ENCODE results near the gene FEZF1. TPM values are rescaled to one million over a fixed set of nuclear protein-coding genes. Genes with fewer than 3 reads are reported as not detected.

FEZF1 gene
- total and polyA plus RNA-seq, 10 of the 15 experiments (the other 5 are each of a cell fraction or from before 2014, with no cell fraction given) = not detected

DNA sequence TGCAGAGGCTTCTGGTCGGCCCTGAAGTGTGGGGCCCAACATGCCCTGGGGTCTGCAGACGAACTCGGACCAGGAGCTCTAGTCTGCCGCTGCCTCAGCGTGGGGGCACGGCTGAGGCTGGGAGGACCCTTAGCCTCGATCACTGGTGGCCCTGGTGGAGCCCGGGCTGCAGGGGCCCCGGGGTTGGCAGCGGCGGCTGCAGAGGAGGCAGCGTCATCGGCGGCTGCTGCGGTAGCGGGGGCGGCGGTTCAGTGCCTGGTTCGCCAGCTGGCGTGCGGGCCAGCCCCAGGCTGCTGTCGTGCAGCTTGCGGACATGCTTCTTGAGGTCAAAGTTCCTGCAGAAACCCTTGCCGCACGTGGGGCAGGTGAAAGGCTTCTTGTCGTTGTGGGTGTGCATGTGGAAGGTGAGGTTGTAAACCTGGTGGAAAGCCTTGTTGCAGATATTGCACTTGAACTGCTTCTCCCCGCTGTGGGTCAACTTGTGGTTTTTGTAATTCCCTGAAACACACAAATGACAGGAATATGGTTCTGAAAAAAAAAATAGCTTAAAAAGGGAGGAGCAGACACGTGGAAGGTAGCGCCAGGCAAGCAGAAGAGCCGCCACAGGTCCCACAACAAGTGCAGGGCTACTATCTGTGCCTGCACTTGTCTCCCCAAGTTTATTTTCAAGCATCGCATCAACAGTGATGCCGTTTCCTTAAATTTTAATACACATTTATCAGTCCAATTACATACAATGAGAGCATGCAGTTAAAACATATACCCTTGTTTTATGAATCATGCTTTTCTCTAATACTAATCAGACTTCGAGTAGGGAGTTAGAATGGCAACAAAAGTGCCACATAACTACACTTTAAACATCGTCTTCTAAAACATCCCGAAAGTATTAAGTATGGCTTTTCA is 2.4 kb downstream of the FEZF1 start (continued):
- TF ChIP-seq IKZF1 (conservative IDR thresholded peaks at IDR 0.05) = 0 out of 2 replicates have a peak, but pooled peaks have one; percentile 14

DNA sequence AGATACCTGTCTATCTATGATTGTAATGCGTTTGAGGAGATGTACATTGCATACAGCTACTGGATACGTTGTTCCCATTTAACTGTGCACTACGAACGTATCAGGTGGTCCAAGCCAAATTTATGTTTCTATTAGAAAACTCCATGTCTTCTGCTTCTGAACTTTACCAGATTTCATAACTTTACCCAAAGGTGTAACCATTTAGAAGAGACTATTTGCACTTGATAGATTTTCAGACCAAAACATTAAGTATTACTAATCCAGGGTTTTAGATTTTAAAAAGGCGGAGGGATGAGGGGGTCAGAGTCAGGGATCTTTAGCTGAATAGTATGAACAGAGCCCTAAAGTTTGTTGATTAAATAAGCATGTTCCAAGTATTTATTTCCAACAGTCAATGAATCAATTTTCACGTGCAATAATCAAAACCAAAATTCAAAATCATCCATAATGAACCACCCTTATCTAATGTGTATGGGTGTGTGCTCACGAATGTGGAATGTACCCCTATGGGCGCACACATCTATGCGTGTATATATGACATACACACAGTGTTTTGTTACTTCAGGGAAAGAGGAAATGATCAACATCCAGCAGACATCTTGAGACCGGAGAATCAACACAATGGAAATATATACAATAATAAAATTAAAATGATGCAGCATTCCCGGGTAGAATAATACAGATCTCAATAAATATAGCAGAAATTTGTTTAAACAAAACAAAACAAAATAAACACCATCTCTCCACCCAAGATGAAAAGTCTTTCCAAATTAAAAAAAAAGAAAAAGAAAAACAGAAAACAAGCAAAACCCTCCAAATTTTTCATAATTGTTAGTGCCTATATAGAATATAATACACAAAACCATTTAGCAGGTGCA is 3.4 kb downstream of the FEZF1 start:
- SMC1A ChIA-PET (ENCODE audit: uncharacterized antibody, unreplicated experiment) = interaction anchor here (0.7 to 1.3 kb wide), 2 partner anchors 11 to 225 kb away, joined by 3 read pairs; no protein-coding TSS in a partner anchor
- no peak overlapping the region for H3K4me3 ChIP-seq
- no peak overlapping the region for H2AFZ ChIP-seq (ENCODE audit: control insufficient read depth, low read depth, low read length)
- DNase-seq (ENCODE audit: low read depth, low spot score) (no peak), ATAC-seq (no peak), FAIRE-seq (no peak)
- in situ Hi-C loops (cut with MboI) = no loop called here
- no peak overlapping the region for H3K4me2 ChIP-seq (ENCODE audit: control insufficient read depth, insufficient read depth)
- no peaks in the 10 kb centered on the region; the same call in 2 of the 3 replicates for H3K9me3 ChIP-seq (replicated peaks; ENCODE audit: control insufficient read depth, insufficient read depth, low read length)
- peaks cover 12 to 16% of the 10 kb centered on the region in 2 experiments for H3K27me3 ChIP-seq (replicated peaks in 1 of 2; ENCODE audit: control insufficient read depth in 2 of 2, insufficient read depth in 2 of 2, low read length in 1 of 2)
- H3K36me3 ChIP-seq (ENCODE audit: control insufficient read depth in 2 of 2, insufficient read depth in 2 of 2, low read length in 1 of 2) = no peaks in the 10 kb centered on the region
- CTCF ChIA-PET = no interaction called here
- no peaks in the 10 kb centered on the region for H3K4me1 ChIP-seq (ENCODE audit: control insufficient read depth, insufficient read depth, low read length)
- BruUV-seq (replicated peaks) = no TSS peak
- POLR2A ChIA-PET = no interaction called here
- no peak overlapping the region for H3K27ac ChIP-seq (ENCODE audit: control insufficient read depth, insufficient read depth)
- RAD21 ChIA-PET (ENCODE audit: unreplicated experiment) = no interaction called here
- H3K9ac ChIP-seq (ENCODE audit: control insufficient read depth, insufficient read depth, low read length) = no peak overlapping the region
- WGBS (ENCODE audit: insufficient coverage, insufficient replicate concordance, low lambda C conversion rate, missing lambda C conversion rate) = 25% methylated on average over 11 of the region's 11 CpGs
- intact Hi-C loops (cut with micrococcal nuclease; ENCODE audit: unreplicated experiment) = no loop called here
- H4K20me1 ChIP-seq (ENCODE audit: control insufficient read depth, insufficient read depth) = no peaks in the 10 kb centered on the region
- TF ChIP-seq RCOR1 (conservative IDR thresholded peaks at IDR 0.05; ENCODE audit: low read depth, low read length) (no peak), ZBTB4 (CRISPR knock-in tag; IDR thresholded peaks at IDR 0.05) (no peak)
- TF ChIP-seq, protein P1, sequence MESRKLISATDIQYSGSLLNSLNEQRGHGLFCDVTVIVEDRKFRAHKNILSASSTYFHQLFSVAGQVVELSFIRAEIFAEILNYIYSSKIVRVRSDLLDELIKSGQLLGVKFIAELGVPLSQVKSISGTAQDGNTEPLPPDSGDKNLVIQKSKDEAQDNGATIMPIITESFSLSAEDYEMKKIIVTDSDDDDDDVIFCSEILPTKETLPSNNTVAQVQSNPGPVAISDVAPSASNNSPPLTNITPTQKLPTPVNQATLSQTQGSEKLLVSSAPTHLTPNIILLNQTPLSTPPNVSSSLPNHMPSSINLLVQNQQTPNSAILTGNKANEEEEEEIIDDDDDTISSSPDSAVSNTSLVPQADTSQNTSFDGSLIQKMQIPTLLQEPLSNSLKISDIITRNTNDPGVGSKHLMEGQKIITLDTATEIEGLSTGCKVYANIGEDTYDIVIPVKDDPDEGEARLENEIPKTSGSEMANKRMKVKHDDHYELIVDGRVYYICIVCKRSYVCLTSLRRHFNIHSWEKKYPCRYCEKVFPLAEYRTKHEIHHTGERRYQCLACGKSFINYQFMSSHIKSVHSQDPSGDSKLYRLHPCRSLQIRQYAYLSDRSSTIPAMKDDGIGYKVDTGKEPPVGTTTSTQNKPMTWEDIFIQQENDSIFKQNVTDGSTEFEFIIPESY (IDR thresholded peaks at IDR 0.05) = no peak
- H3K79me2 ChIP-seq (ENCODE audit: control insufficient read depth, insufficient read depth, low read length) = no peaks in the 10 kb centered on the region

All from GM12878 (cell line).